SK-N-SH (cell line): ENCODE measurements around the gene STOML1. TPM values are rescaled to one million over a fixed set of nuclear protein-coding genes. Genes with fewer than 3 reads are reported as not detected.

Experiments
- CTCF ChIA-PET: fragments of 300-600, 350-600 bp; formaldehyde crosslinking; extraction: SDS; loops from one replicate; lab custom pipeline; 2021; lab: Yijun Ruan, JAX
- POLR2A ChIA-PET: fragments of 350-600 bp; sonication (Branson Sonifier 250); formaldehyde crosslinking; extraction: SDS; loops from one replicate; lab custom pipeline; 2020; ENCODE audit warnings: antibody characterized with exemption, inconsistent platforms; lab: Yijun Ruan, JAX
- DNase-seq: peaks from one replicate; pipeline ENCODE4 v3.0.0; 2012
- H2AFZ ChIP-seq: fragments of 200-600 bp; sonication (generic); 2 replicates; pipeline ENCODE4 v1.8.1; 2016; ENCODE audit warnings: antibody characterized with exemption, mild to moderate bottlenecking, low read depth
- H3F3A ChIP-seq: fragments of 200-600 bp; sonication (generic); replicated peaks from 2 replicates; pipeline ENCODE3; 2016; ENCODE audit warnings: antibody characterized with exemption, mild to moderate bottlenecking; ENCODE audit not compliant: insufficient read depth
- H3K27ac ChIP-seq, 2 experiments: fragments of 200-500 bp in 1 of 2; fragments of 200-600 bp in 1 of 2; sonication (Bioruptor generic) in 1 of 2; sonication (generic), shearing (Covaris generic) in 1 of 2; 2 replicates each; pipeline versions ENCODE4 v1.5.1 to v1.6.1; 2014 to 2016; ENCODE audit warnings: low read depth in 2 of 2, inconsistent platforms in 1 of 2, low read length in 1 of 2, mild to moderate bottlenecking in 1 of 2, mixed read lengths in 1 of 2
- H3K27me3 ChIP-seq: fragments of 200-600 bp; sonication (generic), shearing (Covaris generic); 2 replicates; pipeline ENCODE4 v1.6.1; 2016; ENCODE audit warnings: mixed run types; ENCODE audit not compliant: insufficient read depth
- H3K36me3 ChIP-seq, 2 experiments: fragments of 200-500 bp in 1 of 2; fragments of 200-600 bp in 1 of 2; sonication (Bioruptor generic) in 1 of 2; sonication (generic) in 1 of 2; replicated peaks in 1 of 2; 2 replicates each; pipeline versions ENCODE3 to v1.5.1; 2014 to 2016; ENCODE audit warnings: low read length in 1 of 2, mild to moderate bottlenecking in 1 of 2; ENCODE audit not compliant: insufficient read depth in 2 of 2, control insufficient read depth in 1 of 2
- H3K4me1 ChIP-seq, 2 experiments: fragments of 200-500 bp in 1 of 2; fragments of 200-600 bp in 1 of 2; sonication (Bioruptor generic) in 1 of 2; sonication (generic), shearing (Covaris generic) in 1 of 2; 2 replicates each; pipeline versions ENCODE4 v1.5.1 to v1.6.1; 2014 to 2016; ENCODE audit warnings: low read depth in 1 of 2, low read length in 1 of 2, mixed run types in 1 of 2; ENCODE audit not compliant: insufficient read depth in 2 of 2, control insufficient read depth in 1 of 2
- H3K4me2 ChIP-seq: fragments of 200-600 bp; sonication (generic), shearing (Covaris generic); 2 replicates; pipeline ENCODE4 v1.6.1; 2017; ENCODE audit warnings: mixed run types
- H3K4me3 ChIP-seq, 2 experiments: fragments of 200-500 bp in 1 of 2; fragments of 200-600 bp in 1 of 2; sonication (Bioruptor generic) in 1 of 2; sonication (generic), shearing (Covaris generic) in 1 of 2; 2 replicates each; pipeline versions ENCODE4 v1.5.1 to v1.8.1; 2014 to 2016; ENCODE audit warnings: low read depth in 2 of 2, inconsistent platforms in 1 of 2, low read length in 1 of 2, mild to moderate bottlenecking in 1 of 2, mixed read lengths in 1 of 2, moderate library complexity in 1 of 2
- H3K79me2 ChIP-seq: fragments of 200-600 bp; sonication (generic); 2 replicates; pipeline ENCODE4 v1.8.1; 2017; ENCODE audit warnings: mild to moderate bottlenecking; ENCODE audit not compliant: insufficient read depth
- H3K9ac ChIP-seq: fragments of 200-600 bp; sonication (generic); 2 replicates; pipeline ENCODE4 v1.6.1; 2017; ENCODE audit warnings: mixed run types
- H3K9me2 ChIP-seq: fragments of 200-600 bp; sonication (generic); 2 replicates; pipeline ENCODE4 v1.6.1; 2017; ENCODE audit warnings: mixed run types
- H3K9me3 ChIP-seq: fragments of 200-600 bp; sonication (generic); 2 replicates; pipeline ENCODE4 v1.6.1; 2017; ENCODE audit warnings: mixed run types, mild to moderate bottlenecking, moderate library complexity
- H4K20me1 ChIP-seq: fragments of 200-600 bp; sonication (generic); 2 replicates; pipeline ENCODE4 v1.6.1; 2017; ENCODE audit warnings: mild to moderate bottlenecking, mixed run types; ENCODE audit not compliant: insufficient read depth
- CHD2 ChIP-seq: fragments of 150-350 bp; IDR thresholded peaks from 2 replicates; pipeline ENCODE4 v1.6.1; 2018; ENCODE audit warnings: low read length; ENCODE audit not compliant: partially characterized antibody
- CTCF ChIP-seq: fragments of 200-600 bp; sonication (generic); IDR thresholded peaks from 2 replicates; pipeline ENCODE4 v1.6.1; 2017; ENCODE audit warnings: antibody characterized with exemption, mild to moderate bottlenecking, moderate library complexity
- EP300 ChIP-seq, 2 experiments: IDR thresholded peaks; 2 replicates each; pipeline versions ENCODE4 v1.4.0 to v1.6.1; 2012; ENCODE audit warnings: borderline replicate concordance in 1 of 2, low read depth in 1 of 2, low read length in 1 of 2
- FOSL2 ChIP-seq: IDR thresholded peaks from 2 replicates; pipeline ENCODE4 v1.4.0; 2012; ENCODE audit warnings: low read depth, mild to moderate bottlenecking, moderate library complexity, borderline replicate concordance
- GATA2 ChIP-seq: sonication (generic); formaldehyde crosslinking; IDR thresholded peaks from 2 replicates; pipeline ENCODE4 v1.5.0; 2020; ENCODE audit warnings: mild to moderate bottlenecking, missing genetic modification reagents
- MEF2A ChIP-seq: IDR thresholded peaks from 2 replicates; pipeline ENCODE4 v1.4.0; 2012; ENCODE audit warnings: low read depth, borderline replicate concordance
- PBX3 ChIP-seq: IDR thresholded peaks from 2 replicates; pipeline ENCODE4; 2012
- RAD21 ChIP-seq: IDR thresholded peaks from 2 replicates; pipeline ENCODE4 v1.6.1; 2012; ENCODE audit warnings: mild to moderate bottlenecking, low read length
- RFX5 ChIP-seq: IDR thresholded peaks from 2 replicates; pipeline ENCODE4 v1.6.1; 2012; ENCODE audit warnings: mild to moderate bottlenecking, improper control_type of control experiment, low read length
- SIN3A ChIP-seq: IDR thresholded peaks from 2 replicates; pipeline ENCODE4 v1.6.1; 2012; ENCODE audit warnings: low read depth, mild to moderate bottlenecking, low read length, moderate library complexity, borderline replicate concordance
- SMC3 ChIP-seq: IDR thresholded peaks from 2 replicates; pipeline ENCODE4 v1.6.1; 2012; ENCODE audit warnings: low read depth, low read length, improper control_type of control experiment
- TAF1 ChIP-seq: IDR thresholded peaks from 2 replicates; pipeline ENCODE4 v1.6.1; 2012; ENCODE audit warnings: low read depth, mild to moderate bottlenecking, low read length, moderate library complexity, borderline replicate concordance
- USF2 ChIP-seq: fragments of 150-350 bp; IDR thresholded peaks from 2 replicates; pipeline ENCODE4 v1.6.1; 2017; ENCODE audit warnings: antibody characterized with exemption, low read length, low read depth, borderline replicate concordance
- YY1 ChIP-seq: IDR thresholded peaks from 2 replicates; pipeline ENCODE4 v1.4.0; 2012; ENCODE audit warnings: low read depth, mild to moderate bottlenecking
- WGBS: methylation state at CpG from one replicate; pipeline ENCODE4 v1.1.6; 2017; ENCODE audit warnings: low lambda C conversion rate; 5-methylcytosine and 5-hydroxymethylcytosine counted together
- polyA plus RNA-seq, 3 experiments: library from polyadenylated mRNA; depleted of rRNA; stranded (reverse); fragments of >200 nt; gene quantifications; 2 replicates each; pipeline ENCODE4 v1.2.3, GENCODE V29; 2012

Gene STOML1
- polyA plus RNA-seq, 1 of the 3 experiments (the other 2 are of a cell fraction), result 20.4 TPM

- no peaks in the 10 kb centered on the region for H3K9me3 ChIP-seq
- H4K20me1 ChIP-seq, result no peaks in the 10 kb centered on the region
- H3K27me3 ChIP-seq, result no peaks in the 10 kb centered on the region
- peaks cover 17 to 63% of the 10 kb centered on the region in 2 experiments for H3K4me1 ChIP-seq
- H3K9me2 ChIP-seq, result no peaks in the 10 kb centered on the region
- 90% methylated on average over 5 of the region's 9 CpGs for WGBS
- CTCF ChIA-PET, result interaction anchor here (1.5 to 1.6 kb wide), 2 partner anchors 10 to 17 kb away, joined by 4 to 7 read pairs; no protein-coding TSS in a partner anchor
- H3K9ac ChIP-seq, result no peak overlapping the region
- no peaks in the 10 kb centered on the region for H3K79me2 ChIP-seq
- DNase-seq, result no peak
- no peak overlapping the region for H3K27ac ChIP-seq
- no peak overlapping the region for H3K4me2 ChIP-seq
- TF ChIP-seq SMC3, result no peak
- no peak for TF ChIP-seq CTCF
- no peak for TF ChIP-seq PBX3
- no peak for TF ChIP-seq CHD2
- no peak for TF ChIP-seq GATA2 (CRISPR knock-in tag)
- TF ChIP-seq MEF2A, result no peak
- no peak for TF ChIP-seq TAF1
- TF ChIP-seq USF2, result no peak
- no peak for TF ChIP-seq SIN3A
- no peak for TF ChIP-seq FOSL2
- no peak for TF ChIP-seq RFX5
- no peak for TF ChIP-seq RAD21
- TF ChIP-seq YY1, result no peak
- TF ChIP-seq EP300 (IDR thresholded peaks at IDR 0.05; ENCODE audit: borderline replicate concordance in 1 of 2, low read depth in 1 of 2, low read length in 1 of 2), result no peak
- TF ChIP-seq, all 33 proteins: peak for 0
- H3K4me3 ChIP-seq, result no peak overlapping the region
- peaks cover 17% of the 10 kb centered on the region for H3F3A ChIP-seq
- peaks cover 0 to 12% of the 10 kb centered on the region in 2 experiments for H3K36me3 ChIP-seq
- POLR2A ChIA-PET, result no interaction called here
- no peak overlapping the region for H2AFZ ChIP-seq
These were observed 45.2 kb downstream of the STOML1 start for GRCh38 chr15:73946795-73947370.
